Neural progenitor cell (in vitro differentiated cells): Measurements from ENCODE around the gene AP1B1. TPM values are rescaled to one million over a fixed set of nuclear protein-coding genes. Genes with fewer than 3 reads are reported as not detected.

Experiments used
- DNase-seq: peaks from one replicate; pipeline ENCODE4 v3.0.0-alpha.2; 2016; ENCODE audit warnings: low spot score
- H2AFZ ChIP-seq: fragments of 200-600 bp; sonication (generic); replicated peaks from 2 replicates; pipeline ENCODE4 v1.6.1; 2016; ENCODE audit warnings: antibody characterized with exemption
- H3F3A ChIP-seq: fragments of 200-600 bp; sonication (generic); 2 replicates; pipeline ENCODE4 v1.6.1; 2016; ENCODE audit warnings: antibody characterized with exemption, low read depth
- H3K27ac ChIP-seq: fragments of 200-600 bp; sonication (generic); 2 replicates; pipeline ENCODE4 v1.5.1; 2016; ENCODE audit warnings: mild to moderate bottlenecking
- H3K27me3 ChIP-seq: fragments of 200-600 bp; sonication (generic); 2 replicates; pipeline ENCODE4 v1.6.1; 2016; ENCODE audit warnings: mild to moderate bottlenecking, moderate library complexity
- H3K36me3 ChIP-seq: fragments of 200-600 bp; sonication (generic); 2 replicates; pipeline ENCODE4 v1.5.1; 2016
- H3K4me1 ChIP-seq: fragments of 200-600 bp; sonication (generic); 2 replicates; pipeline ENCODE4 v1.6.1; 2016; ENCODE audit warnings: mixed run types
- H3K4me2 ChIP-seq: fragments of 200-600 bp; sonication (generic); 2 replicates; pipeline ENCODE4 v1.6.1; 2016
- H3K4me3 ChIP-seq: fragments of 200-600 bp; sonication (generic); 2 replicates; pipeline ENCODE4 v1.5.1; 2016
- H3K79me2 ChIP-seq: fragments of 200-600 bp; sonication (generic); 2 replicates; pipeline ENCODE4 v1.6.1; 2016; ENCODE audit warnings: low read depth
- H3K9ac ChIP-seq: fragments of 200-600 bp; sonication (generic); 2 replicates; pipeline ENCODE4 v1.6.1; 2016
- H3K9me3 ChIP-seq: fragments of 200-600 bp; sonication (generic); 2 replicates; pipeline ENCODE4 v1.5.1; 2016; ENCODE audit warnings: low read depth
- H4K20me1 ChIP-seq: fragments of 200-600 bp; sonication (generic); 2 replicates; pipeline ENCODE4 v1.6.1; 2016; ENCODE audit warnings: low read depth
- H3K27ac Mint-ChIP-seq: 3 replicates; pipeline ENCODE4 v1.8.0; 2021; ENCODE audit warnings: mixed read lengths
- H3K27me3 Mint-ChIP-seq: 2 replicates; pipeline ENCODE4 v1.8.0; 2022; ENCODE audit warnings: low read depth, mild to moderate bottlenecking, inconsistent platforms, moderate library complexity, mixed read lengths; ENCODE audit not compliant: insufficient read depth
- H3K36me3 Mint-ChIP-seq: 3 replicates; pipeline ENCODE4 v1.8.0; 2021; ENCODE audit warnings: mixed read lengths
- H3K4me1 Mint-ChIP-seq: 3 replicates; pipeline ENCODE4 v1.8.0; 2021; ENCODE audit warnings: mixed read lengths
- H3K4me3 Mint-ChIP-seq: 3 replicates; pipeline ENCODE4 v1.8.0; 2021; ENCODE audit warnings: mild to moderate bottlenecking, moderate library complexity, mixed read lengths
- H3K9me3 Mint-ChIP-seq: 3 replicates; pipeline ENCODE4 v1.8.0; 2020; ENCODE audit warnings: mixed read lengths
- CTCF ChIP-seq: fragments of 200-600 bp; sonication (generic); IDR thresholded peaks from 2 replicates; pipeline ENCODE4 v1.5.1; 2017; ENCODE audit warnings: antibody characterized with exemption, mild to moderate bottlenecking
- EZH2 ChIP-seq: fragments of 200-600 bp; sonication (generic); IDR thresholded peaks from 2 replicates; pipeline ENCODE4 v1.6.1; 2017; ENCODE audit warnings: antibody characterized with exemption, mild to moderate bottlenecking, moderate library complexity
- EZH2phosphoT487 ChIP-seq: fragments of 200-600 bp; sonication (generic); IDR thresholded peaks from 2 replicates; pipeline ENCODE4 v1.6.1; 2017; ENCODE audit warnings: antibody characterized with exemption
- total RNA-seq: library from RNA; depleted of rRNA; stranded (reverse); fragments of >200 nt; gene quantifications from 2 replicates; pipeline ENCODE4 v1.2.3, GENCODE V29; 2015; ENCODE audit warnings: low replicate concordance

The AP1B1 gene
- total RNA-seq, 1 donor from 2014 or later, result 34.7 TPM

- H3K27me3 Mint-ChIP-seq, result peaks cover 36% of the 10 kb centered on the region
- no peaks in the 10 kb centered on the region for H3K36me3 Mint-ChIP-seq
- H3K4me3 Mint-ChIP-seq, result peak overlapping the region; percentile 72
- TF ChIP-seq EZH2phosphoT487 (no peak), EZH2 (no peak), CTCF (no peak)
- Histone ChIP-seq H3K36me3 (no peaks in the 10 kb centered on the region), H3K4me1 (peaks cover 11% of the 10 kb centered on the region), H3K4me2 (peak overlapping the region; percentile 83), H4K20me1 (peaks cover 31% of the 10 kb centered on the region), H3K4me3 (no peak overlapping the region), H3K27me3 (peaks cover 62% of the 10 kb centered on the region), H3K79me2 (no peaks in the 10 kb centered on the region), H3K27ac (no peak overlapping the region), H3K9ac (no peak overlapping the region), H2AFZ (no peak overlapping the region), H3K9me3 (no peaks in the 10 kb centered on the region), H3F3A (peaks cover 20% of the 10 kb centered on the region)
- peaks cover 3% of the 10 kb centered on the region for H3K9me3 Mint-ChIP-seq
- H3K4me1 Mint-ChIP-seq, result peaks cover 37% of the 10 kb centered on the region
- no peak overlapping the region for H3K27ac Mint-ChIP-seq
- peak; percentile 21 for DNase-seq
These were observed 74.5 kb downstream of the AP1B1 start for GRCh38 chr22:29313576-29314466.

GRCh38 chr22:29313126-29313575 lies 75.2 kb downstream of the AP1B1 start:
- peak; percentile 68 for DNase-seq

More at GRCh38 chr22:29313126-29313575, 75.2 kb downstream of the AP1B1 start:
- H3K27ac Mint-ChIP-seq, result no peak overlapping the region
- H3K27ac ChIP-seq, result no peak overlapping the region
- peaks cover 20% of the 10 kb centered on the region for H3F3A ChIP-seq
- no peak overlapping the region for H3K4me3 ChIP-seq
- H3K4me3 Mint-ChIP-seq, result no peak overlapping the region
- peaks cover 3% of the 10 kb centered on the region for H3K9me3 Mint-ChIP-seq
- H3K27me3 Mint-ChIP-seq, result peaks cover 35% of the 10 kb centered on the region
- H3K27me3 ChIP-seq, result peaks cover 64% of the 10 kb centered on the region
- H3K36me3 ChIP-seq, result no peaks in the 10 kb centered on the region
- peaks cover 11% of the 10 kb centered on the region for H3K4me1 ChIP-seq
- H3K4me2 ChIP-seq, result no peak overlapping the region
- no peaks in the 10 kb centered on the region for H3K36me3 Mint-ChIP-seq
- no peak overlapping the region for H2AFZ ChIP-seq
- TF ChIP-seq CTCF, result peak; percentile 78
- TF ChIP-seq EZH2, result no peak
- no peak for TF ChIP-seq EZH2phosphoT487
- peaks cover 42% of the 10 kb centered on the region for H3K4me1 Mint-ChIP-seq
- H3K79me2 ChIP-seq, result no peaks in the 10 kb centered on the region
- no peaks in the 10 kb centered on the region for H3K9me3 ChIP-seq
- H4K20me1 ChIP-seq, result peaks cover 31% of the 10 kb centered on the region
- H3K9ac ChIP-seq, result no peak overlapping the region
